BJ (cell line): ENCODE data around the gene DHX58. TPM values are rescaled to one million over a fixed set of nuclear protein-coding genes. Genes with fewer than 3 reads are reported as not detected.

ENCODE experiments used
- CTCF ChIA-PET: fragments of 350-600 bp; formaldehyde crosslinking; extraction: SDS; loops from one replicate; lab custom pipeline; 2021; ENCODE audit warnings: antibody characterized with exemption, inconsistent platforms; lab: Yijun Ruan, JAX
- POLR2A ChIA-PET: fragments of 300-600 bp; sonication (Branson Sonifier 250); formaldehyde crosslinking; extraction: SDS; loops from one replicate; lab custom pipeline; 2021; ENCODE audit warnings: antibody characterized with exemption; lab: Charles Lee
- DNase-seq: peaks from one replicate; pipeline ENCODE4 v3.0.0-alpha.2; 2011; ENCODE audit warnings: low read depth
- H3K27me3 ChIP-seq: 2 replicates; pipeline ENCODE4 v1.6.0; 2011; ENCODE audit warnings: low read length; ENCODE audit not compliant: control insufficient read depth, insufficient read depth
- H3K36me3 ChIP-seq: 2 replicates; pipeline ENCODE4 v1.5.1; 2011; ENCODE audit warnings: low read length; ENCODE audit not compliant: control insufficient read depth, insufficient read depth
- H3K4me3 ChIP-seq: 2 replicates; pipeline ENCODE4 v1.5.1; 2011; ENCODE audit warnings: low read depth, mild to moderate bottlenecking, control low read depth, low read length
- polyA plus RNA-seq: library from polyadenylated mRNA; depleted of rRNA; stranded (reverse); fragments of >200 nt; gene quantifications from 2 replicates; pipeline ENCODE4 v1.2.3, GENCODE V29; 2011
- TF ChIP-seq, protein P1 (sequence below): IDR thresholded peaks from 2 replicates; pipeline ENCODE4 v1.5.1; 2011; ENCODE audit warnings: low read depth, mild to moderate bottlenecking, control low read depth, inconsistent platforms, low read length, moderate library complexity; ENCODE audit not compliant: insufficient read depth

DHX58 gene
- polyA plus RNA-seq, 1 experiment: 18.0 TPM

DNA sequence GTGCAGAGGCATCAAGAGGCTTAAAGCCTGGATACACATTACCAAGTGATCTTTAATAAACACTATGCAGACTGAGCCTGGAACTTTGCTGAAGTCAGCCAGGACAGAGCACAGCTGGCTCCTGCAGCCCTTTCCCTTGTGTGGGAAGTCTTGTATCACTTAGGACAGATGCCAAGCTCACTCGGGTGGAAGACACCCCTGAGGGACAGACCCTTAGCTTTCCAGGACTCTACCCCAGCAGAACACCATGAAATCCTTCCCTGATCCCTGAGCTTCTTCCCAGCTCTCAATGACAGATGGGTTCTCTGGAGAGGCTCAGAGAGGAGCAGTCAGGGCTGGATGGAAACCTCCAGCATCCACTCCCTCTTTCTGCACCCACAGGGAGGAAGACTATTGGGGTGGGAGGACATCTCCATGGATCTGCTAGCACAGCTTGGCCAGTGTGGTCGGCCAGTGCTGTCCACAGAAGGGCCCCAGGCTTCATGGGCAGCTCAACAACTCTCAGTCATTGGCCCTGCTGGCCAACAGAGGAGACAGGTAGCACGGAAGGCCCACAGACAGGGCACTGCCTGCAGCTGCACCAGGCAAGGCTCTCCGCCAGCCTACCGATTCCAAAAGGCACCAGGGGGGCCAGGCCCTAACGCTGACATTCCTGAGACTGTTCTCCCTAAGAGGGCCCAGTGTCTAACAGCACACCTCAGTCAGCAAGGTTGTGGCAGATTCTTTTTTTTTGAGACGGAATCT, 26.4 kb upstream of the DHX58 start:
- Histone ChIP-seq H3K27me3 (no peaks in the 10 kb centered on the region), H3K4me3 (no peak overlapping the region), H3K36me3 (peaks cover 1% of the 10 kb centered on the region; the same call in 1 of the 2 replicates)
- TF ChIP-seq, protein P1, sequence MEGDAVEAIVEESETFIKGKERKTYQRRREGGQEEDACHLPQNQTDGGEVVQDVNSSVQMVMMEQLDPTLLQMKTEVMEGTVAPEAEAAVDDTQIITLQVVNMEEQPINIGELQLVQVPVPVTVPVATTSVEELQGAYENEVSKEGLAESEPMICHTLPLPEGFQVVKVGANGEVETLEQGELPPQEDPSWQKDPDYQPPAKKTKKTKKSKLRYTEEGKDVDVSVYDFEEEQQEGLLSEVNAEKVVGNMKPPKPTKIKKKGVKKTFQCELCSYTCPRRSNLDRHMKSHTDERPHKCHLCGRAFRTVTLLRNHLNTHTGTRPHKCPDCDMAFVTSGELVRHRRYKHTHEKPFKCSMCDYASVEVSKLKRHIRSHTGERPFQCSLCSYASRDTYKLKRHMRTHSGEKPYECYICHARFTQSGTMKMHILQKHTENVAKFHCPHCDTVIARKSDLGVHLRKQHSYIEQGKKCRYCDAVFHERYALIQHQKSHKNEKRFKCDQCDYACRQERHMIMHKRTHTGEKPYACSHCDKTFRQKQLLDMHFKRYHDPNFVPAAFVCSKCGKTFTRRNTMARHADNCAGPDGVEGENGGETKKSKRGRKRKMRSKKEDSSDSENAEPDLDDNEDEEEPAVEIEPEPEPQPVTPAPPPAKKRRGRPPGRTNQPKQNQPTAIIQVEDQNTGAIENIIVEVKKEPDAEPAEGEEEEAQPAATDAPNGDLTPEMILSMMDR: no peak
- ChIA-PET POLR2A (no interaction called here), CTCF (interaction anchor here (0.8 kb wide), 1 partner anchor 18 kb away, joined by 7 read pairs; no protein-coding TSS in a partner anchor)
- DNase-seq: no peak

DNA sequence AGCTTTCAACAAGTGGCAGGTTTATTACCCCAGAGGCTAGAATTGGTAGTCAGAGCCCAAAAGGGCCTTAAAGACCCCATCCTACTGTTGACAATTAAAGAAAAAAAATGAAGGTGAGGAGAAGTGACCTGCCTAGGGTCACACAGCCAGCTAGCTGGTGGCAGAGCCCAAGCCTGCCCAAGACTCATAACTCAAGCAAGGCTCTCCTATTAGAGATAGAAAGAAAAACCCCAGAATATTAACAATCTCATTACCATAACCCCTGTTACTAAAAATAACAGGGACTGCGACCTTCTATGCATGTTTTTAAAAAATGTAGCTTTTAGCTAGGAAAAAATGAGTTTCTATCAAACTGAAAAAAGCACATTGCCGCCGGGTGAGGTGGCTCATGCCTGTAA, 24.1 kb upstream of the DHX58 start:
- Histone ChIP-seq H3K27me3 (no peaks in the 10 kb centered on the region), H3K4me3 (no peak overlapping the region), H3K36me3 (peaks cover 1% of the 10 kb centered on the region; the same call in 1 of the 2 replicates)
- POLR2A ChIA-PET: no interaction called here
- TF ChIP-seq, protein P1: no peak
- DNase-seq: no peak
- CTCF ChIA-PET: interaction anchor here (0.8 to 3.0 kb wide), 8 partner anchors 16 to 117 kb away, joined by 3 to 8 read pairs (median 4); partner anchors contain the start of genes KCNH4 and NKIRAS2

DNA sequence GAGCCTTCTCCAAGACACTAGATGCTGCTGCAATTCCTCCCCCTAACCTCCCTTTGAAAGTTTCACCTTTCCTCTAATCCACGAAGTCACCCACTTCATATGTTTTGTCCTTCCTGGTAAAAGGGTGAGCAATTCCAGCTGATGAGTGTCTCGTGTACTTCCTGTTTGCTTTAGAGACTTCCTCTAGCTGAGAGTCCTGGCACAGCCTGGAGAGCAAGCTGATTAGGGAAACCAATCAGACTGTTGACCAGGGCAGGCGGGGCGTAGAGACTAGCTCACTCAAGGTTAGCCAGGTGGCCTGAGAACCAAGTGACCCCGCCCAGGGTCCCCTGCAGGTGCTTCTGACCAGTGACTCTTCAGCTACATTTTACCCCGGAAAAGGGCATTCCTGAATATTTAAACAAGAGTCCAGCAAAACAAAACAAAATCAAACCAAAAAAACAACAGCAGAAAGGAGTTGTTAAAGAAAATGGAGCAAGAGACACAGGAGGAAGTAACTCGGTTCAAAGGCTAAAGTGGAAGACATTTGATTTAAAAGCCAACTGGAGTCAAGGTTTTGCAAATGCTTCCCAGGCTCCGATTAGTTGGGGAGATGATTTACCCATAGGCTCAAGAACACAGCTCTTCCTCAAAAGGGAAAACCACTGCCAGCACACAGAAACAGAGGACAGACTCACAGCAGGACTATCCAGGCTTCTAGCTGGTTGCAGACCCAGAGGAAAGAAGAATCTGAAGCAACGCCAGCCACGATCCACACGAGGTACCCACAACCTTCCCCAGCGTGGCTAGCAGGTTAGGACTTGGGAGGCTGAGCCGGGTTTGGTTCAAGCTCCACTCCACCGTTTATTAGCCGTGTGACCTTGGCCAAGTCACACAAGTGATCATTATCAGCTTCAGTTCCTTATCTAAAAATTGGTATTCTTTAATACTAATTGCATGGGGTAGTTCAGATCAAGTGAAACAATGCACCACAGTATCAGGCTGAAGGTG, 23.4 kb upstream of the DHX58 start:
- TF ChIP-seq, protein P1: no peak
- Histone ChIP-seq H3K27me3 (no peaks in the 10 kb centered on the region), H3K36me3 (peaks cover 1% of the 10 kb centered on the region; the same call in 1 of the 2 replicates), H3K4me3 (no peak overlapping the region)
- CTCF ChIA-PET: interaction anchor here (0.7 to 3.0 kb wide), 6 partner anchors 8 to 116 kb away, joined by 3 to 8 read pairs (median 6); partner anchors contain the start of genes KCNH4 and NKIRAS2
- POLR2A ChIA-PET: no interaction called here
- no peak for DNase-seq

DNA sequence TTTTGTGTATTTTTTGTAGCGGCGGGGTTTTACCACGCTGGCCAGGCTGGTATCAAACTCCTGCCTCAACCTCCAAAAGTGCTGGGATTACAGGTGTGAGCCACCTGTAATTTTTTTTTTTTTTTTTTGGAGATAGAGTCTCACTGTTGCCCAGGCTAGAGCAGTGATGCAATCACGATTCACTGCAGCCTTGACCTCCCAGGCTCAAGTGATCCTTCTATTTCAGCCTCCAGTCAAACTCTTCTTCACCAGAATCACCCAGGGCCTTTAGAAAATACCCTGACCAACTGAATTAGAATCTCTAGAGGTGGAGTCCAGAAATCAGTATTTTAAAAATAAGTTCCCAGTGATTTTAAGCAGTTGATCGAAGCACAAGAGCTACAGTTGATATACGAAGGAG, 22.6 kb upstream of the DHX58 start:
- CTCF ChIA-PET: interaction anchor here (2.0 to 3.0 kb wide), 3 partner anchors 21 to 115 kb away, joined by 7 to 8 read pairs (median 7); partner anchors contain the start of genes KCNH4 and NKIRAS2
- no peak for DNase-seq
- Histone ChIP-seq H3K27me3 (no peaks in the 10 kb centered on the region), H3K4me3 (no peak overlapping the region), H3K36me3 (peaks cover 2% of the 10 kb centered on the region)
- POLR2A ChIA-PET: no interaction called here
- TF ChIP-seq, protein P1: no peak
